Neuronal stem cell (in vitro differentiated cells): Measurements from ENCODE around the gene IL13RA2.

Experiments used
- DNase-seq: peaks from one replicate; pipeline ENCODE4 v3.0.0-alpha.2; 2013; ENCODE audit warnings: low spot score
- H2AFZ ChIP-seq: one replicate; pipeline ENCODE4 v1.6.1; 2013; ENCODE audit warnings: mild to moderate bottlenecking, low read length, inconsistent platforms
- H2AK5ac ChIP-seq: 2 replicates; pipeline ENCODE4 v1.6.1; 2013; ENCODE audit warnings: low read depth, mild to moderate bottlenecking, inconsistent platforms, low read length, moderate library complexity, mixed read lengths
- H2BK120ac ChIP-seq: 2 replicates; pipeline ENCODE4 v1.6.1; 2013; ENCODE audit warnings: low read depth, mild to moderate bottlenecking, inconsistent platforms, low read length, moderate library complexity, mixed read lengths
- H2BK12ac ChIP-seq: one replicate; pipeline ENCODE4 v1.6.1; 2013; ENCODE audit warnings: low read length, inconsistent platforms
- H2BK15ac ChIP-seq: 2 replicates; pipeline ENCODE4 v1.6.1; 2013; ENCODE audit warnings: mild to moderate bottlenecking, low read length, inconsistent platforms, mixed read lengths
- H2BK5ac ChIP-seq: one replicate; pipeline ENCODE4 v1.6.1; 2013; ENCODE audit warnings: inconsistent platforms, mild to moderate bottlenecking, low read length, moderate library complexity
- H3K14ac ChIP-seq: one replicate; pipeline ENCODE4 v1.6.1; 2013; ENCODE audit warnings: low read length, inconsistent platforms
- H3K18ac ChIP-seq: 2 replicates; pipeline ENCODE4 v1.6.1; 2013; ENCODE audit warnings: low read length, inconsistent platforms
- H3K23ac ChIP-seq: 2 replicates; pipeline ENCODE4 v1.6.1; 2013; ENCODE audit warnings: low read depth, mild to moderate bottlenecking, mixed read lengths, low read length, inconsistent platforms; ENCODE audit not compliant: poor library complexity
- H3K27ac ChIP-seq: replicated peaks from 3 replicates; pipeline ENCODE4 v1.5.1; 2013; ENCODE audit warnings: low read length, inconsistent platforms
- H3K27me3 ChIP-seq, 3 experiments: 2 replicates each; pipeline ENCODE4 v1.6.1; 2013; ENCODE audit warnings: low read length in 3 of 3, mild to moderate bottlenecking in 2 of 3, inconsistent platforms in 1 of 3, low read depth in 1 of 3, mixed read lengths in 1 of 3, moderate library complexity in 1 of 3; ENCODE audit not compliant: control insufficient read depth in 3 of 3, insufficient read depth in 3 of 3
- H3K36me3 ChIP-seq, 2 donors: replicated peaks in 1 of 2; 2 replicates each; pipeline ENCODE4 v1.6.1; 2013; ENCODE audit warnings: low read length in 2 of 2; ENCODE audit not compliant: control insufficient read depth in 2 of 2, insufficient read depth in 2 of 2
- H3K4ac ChIP-seq: 2 replicates; pipeline ENCODE4 v1.6.1; 2013; ENCODE audit warnings: inconsistent platforms, mild to moderate bottlenecking, low read length, moderate library complexity
- H3K4me1 ChIP-seq, 2 donors: 1 replicate in 1 of 2; 2 replicates in 1 of 2; pipeline ENCODE4 v1.6.1; 2013; ENCODE audit warnings: low read length in 2 of 2, low read depth in 1 of 2; ENCODE audit not compliant: control insufficient read depth in 2 of 2, insufficient read depth in 1 of 2
- H3K4me2 ChIP-seq: one replicate; pipeline ENCODE4 v1.6.1; 2013; ENCODE audit warnings: mild to moderate bottlenecking, low read length, inconsistent platforms; ENCODE audit not compliant: insufficient read depth, poor library complexity, severe bottlenecking
- H3K4me3 ChIP-seq, 2 donors: 2 replicates each; pipeline ENCODE4 v1.5.1; 2013; ENCODE audit warnings: low read length in 2 of 2, mild to moderate bottlenecking in 2 of 2, inconsistent platforms in 1 of 2, moderate library complexity in 1 of 2
- H3K79me1 ChIP-seq: one replicate; pipeline ENCODE4 v1.6.1; 2013; ENCODE audit warnings: low read depth, mild to moderate bottlenecking, inconsistent platforms, low read length, moderate library complexity
- H3K9ac ChIP-seq: one replicate; pipeline ENCODE4 v1.6.1; 2013; ENCODE audit warnings: mild to moderate bottlenecking, low read depth, low read length, inconsistent platforms; ENCODE audit not compliant: poor library complexity
- H3K9me3 ChIP-seq, 2 donors: replicated peaks in 1 of 2; 2 replicates each; pipeline versions ENCODE3 to v1.6.1; 2013; ENCODE audit warnings: low read length in 2 of 2, mild to moderate bottlenecking in 2 of 2, inconsistent platforms in 1 of 2, low read depth in 1 of 2, mixed read lengths in 1 of 2, moderate library complexity in 1 of 2; ENCODE audit not compliant: control insufficient read depth in 2 of 2, insufficient read depth in 1 of 2
- H4K8ac ChIP-seq: one replicate; pipeline ENCODE4 v1.6.1; 2013; ENCODE audit warnings: low read depth, mild to moderate bottlenecking, inconsistent platforms, low read length, moderate library complexity
- H4K91ac ChIP-seq: one replicate; pipeline ENCODE4 v1.6.1; 2013; ENCODE audit warnings: low read length, low read depth, mild to moderate bottlenecking, inconsistent platforms; ENCODE audit not compliant: poor library complexity
- WGBS, 2 donors: extraction: QIAGEN DNeasy Blood & Tissue Kit; methylation state at CpG; one replicate each; pipeline ENCODE4 v1.1.7; 2013; ENCODE audit warnings: missing lambda C conversion rate in 2 of 2, mixed read lengths in 1 of 2; ENCODE audit not compliant: insufficient read length in 2 of 2, insufficient replicate concordance in 1 of 2; ENCODE audit errors: extremely low coverage in 2 of 2; 5-methylcytosine and 5-hydroxymethylcytosine counted together

The IL13RA2 gene

GRCh38 chrX:115054876-115055275 lies 37.5 kb upstream of the IL13RA2 start:
- Histone ChIP-seq H2BK5ac (no peak overlapping the region), H3K4me3 (no peak overlapping the region), H3K27ac (no peak overlapping the region), H2BK120ac (no peak overlapping the region), H3K23ac (no peak overlapping the region), H4K8ac (no peak overlapping the region), H2AFZ (no peak overlapping the region), H3K79me1 (no peaks in the 10 kb centered on the region), H2BK15ac (no peak overlapping the region), H2AK5ac (no peak overlapping the region), H3K18ac (no peak overlapping the region), H3K9ac (no peak overlapping the region), H4K91ac (no peak overlapping the region), H3K27me3 (peaks cover 0 to 9% (median 0%) of the 10 kb centered on the region in 3 experiments), H3K4me2 (no peak overlapping the region), H3K36me3 (no peaks in the 10 kb centered on the region), H3K14ac (no peak overlapping the region), H3K4ac (no peak overlapping the region), H3K9me3 (no peaks in the 10 kb centered on the region), H2BK12ac (no peak overlapping the region), H3K4me1 (no peaks in the 10 kb centered on the region)
- WGBS, 2 donors, result no CpG with 5 or more reads among the region's 3 CpGs
- DNase-seq, result no peak

GRCh38 chrX:115053223-115053622 lies 35.8 kb upstream of the IL13RA2 start:
- H2AFZ ChIP-seq, result no peak overlapping the region
- no peak overlapping the region for H2BK12ac ChIP-seq
- H3K23ac ChIP-seq, result no peak overlapping the region
- no peaks in the 10 kb centered on the region for H3K79me1 ChIP-seq
- no peak overlapping the region for H2AK5ac ChIP-seq
- H4K91ac ChIP-seq, result no peak overlapping the region
- H3K36me3 ChIP-seq, result no peaks in the 10 kb centered on the region
- H3K9me3 ChIP-seq, result no peaks in the 10 kb centered on the region
- no peak overlapping the region for H3K4ac ChIP-seq
- no peak overlapping the region for H4K8ac ChIP-seq
- no peak overlapping the region for H3K14ac ChIP-seq
- no CpG with 5 or more reads among the region's 1 CpG for WGBS, 2 donors
- DNase-seq, result no peak
- H2BK120ac ChIP-seq, result no peak overlapping the region
- H3K9ac ChIP-seq, result no peak overlapping the region
- H3K4me3 ChIP-seq, result no peak overlapping the region
- no peak overlapping the region for H3K27ac ChIP-seq
- no peak overlapping the region for H3K4me2 ChIP-seq
- peaks cover 0 to 16% (median 0%) of the 10 kb centered on the region in 3 experiments for H3K27me3 ChIP-seq
- H2BK5ac ChIP-seq, result no peak overlapping the region
- H2BK15ac ChIP-seq, result no peak overlapping the region
- H3K18ac ChIP-seq, result no peak overlapping the region
- no peaks in the 10 kb centered on the region for H3K4me1 ChIP-seq

GRCh38 chrX:115047715-115048114 lies 30.3 kb upstream of the IL13RA2 start:
- Histone ChIP-seq H3K4me2 (no peak overlapping the region), H3K9me3 (no peaks in the 10 kb centered on the region), H3K27me3 (peaks cover 0 to 7% (median 0%) of the 10 kb centered on the region in 3 experiments), H3K23ac (no peak overlapping the region), H3K4me1 (no peaks in the 10 kb centered on the region), H2BK12ac (no peak overlapping the region), H4K8ac (no peak overlapping the region), H3K4ac (no peak overlapping the region), H4K91ac (no peak overlapping the region), H3K14ac (no peak overlapping the region), H3K18ac (no peak overlapping the region), H2BK5ac (no peak overlapping the region), H3K27ac (no peak overlapping the region), H2AK5ac (no peak overlapping the region), H3K36me3 (no peaks in the 10 kb centered on the region), H3K9ac (no peak overlapping the region), H2BK120ac (no peak overlapping the region), H2BK15ac (no peak overlapping the region), H3K79me1 (no peaks in the 10 kb centered on the region), H3K4me3 (no peak overlapping the region), H2AFZ (no peak overlapping the region)
- no peak for DNase-seq

GRCh38 chrX:115047181-115047580 lies 29.8 kb upstream of the IL13RA2 start:
- DNase-seq, result no peak
- H3K27me3 ChIP-seq, result peaks cover 0 to 7% (median 0%) of the 10 kb centered on the region in 3 experiments
- no peak overlapping the region for H3K9ac ChIP-seq
- no peak overlapping the region for H2BK120ac ChIP-seq
- H3K4me3 ChIP-seq, result no peak overlapping the region
- no peak overlapping the region for H3K4me2 ChIP-seq
- no peak overlapping the region for H3K23ac ChIP-seq
- H4K91ac ChIP-seq, result no peak overlapping the region
- H2AK5ac ChIP-seq, result no peak overlapping the region
- H3K4me1 ChIP-seq, result no peaks in the 10 kb centered on the region
- no peak overlapping the region for H3K18ac ChIP-seq
- H2BK15ac ChIP-seq, result no peak overlapping the region
- H2BK5ac ChIP-seq, result no peak overlapping the region
- H3K14ac ChIP-seq, result no peak overlapping the region
- no peak overlapping the region for H2AFZ ChIP-seq
- H3K4ac ChIP-seq, result no peak overlapping the region
- H3K36me3 ChIP-seq, result no peaks in the 10 kb centered on the region
- H3K79me1 ChIP-seq, result no peaks in the 10 kb centered on the region
- no peak overlapping the region for H3K27ac ChIP-seq
- H2BK12ac ChIP-seq, result no peak overlapping the region
- H4K8ac ChIP-seq, result no peak overlapping the region
- H3K9me3 ChIP-seq, result no peaks in the 10 kb centered on the region
